Measurements from ENCODE around the gene CSAD.
A peak's percentile ranks its signal among the peaks of the same experiment; 100 is the strongest.
"Not testable (repeated sequence)": the region's sequence is repeated elsewhere in the genome, so short reads cannot be mapped to it uniquely, and the experiment has no call there.

The CSAD gene

DNA sequence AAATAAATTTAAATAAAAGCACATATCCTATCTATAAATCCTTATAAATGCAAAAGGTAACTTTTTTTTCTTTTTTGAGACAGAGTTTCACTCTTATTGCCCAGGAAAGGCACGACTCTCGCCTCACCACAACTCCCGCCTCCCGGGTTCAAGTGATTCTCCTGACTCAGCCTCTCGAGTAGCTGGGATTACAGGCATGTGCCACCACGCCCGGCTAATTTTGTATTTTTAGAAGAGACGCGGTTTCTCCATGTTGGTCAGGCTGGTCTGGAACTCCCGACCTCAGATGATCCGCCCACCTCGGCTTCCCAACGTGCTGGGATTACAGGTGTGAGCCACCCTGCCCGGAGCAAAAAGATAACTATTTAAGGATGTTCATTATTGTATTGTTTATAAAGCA, 1.9 kb downstream of the CSAD start:
- DNase-seq (ENCODE audit: low spot score), result not testable (repeated sequence)

DNA sequence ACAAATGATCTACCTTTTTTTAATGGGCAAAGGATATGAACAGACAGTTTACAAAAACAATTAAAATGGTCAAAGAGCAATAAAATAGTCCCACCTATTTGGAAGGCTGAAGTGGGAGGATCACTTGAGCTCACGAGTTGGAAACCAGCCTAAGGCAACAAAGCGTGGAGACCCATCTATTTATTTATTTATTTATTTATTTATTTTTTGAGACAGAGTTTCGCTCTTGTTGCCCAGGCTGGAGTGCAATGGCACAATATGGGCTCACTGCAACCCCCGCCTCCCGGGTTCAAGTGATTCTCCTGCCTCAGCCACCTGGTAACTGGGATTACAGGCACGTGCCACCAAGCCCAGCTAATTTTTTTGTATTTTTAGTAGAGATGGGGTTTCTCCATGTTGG, 3.3 kb downstream of the CSAD start:
- DNase-seq (ENCODE audit: low spot score), result not testable (repeated sequence)

DNA sequence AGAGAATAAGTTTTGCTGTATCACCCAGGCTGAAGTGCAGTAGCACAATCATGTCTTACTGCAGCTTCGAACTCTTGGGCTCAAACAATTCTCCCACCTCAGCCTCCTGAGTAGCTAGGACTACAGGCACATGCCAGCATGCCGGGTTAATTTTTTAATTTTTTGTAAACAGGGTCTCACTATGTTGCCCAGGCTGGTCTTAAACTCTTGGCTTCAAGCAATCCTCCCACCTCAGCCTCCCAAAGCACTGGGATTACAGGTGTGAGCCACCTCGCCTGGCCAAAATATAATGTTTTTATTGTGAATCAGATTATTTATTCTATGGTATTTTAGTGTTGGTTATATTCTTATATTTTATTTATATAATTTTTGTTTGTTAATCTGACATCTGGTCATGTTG, 4.0 kb downstream of the CSAD start:
- DNase-seq (ENCODE audit: low spot score), result no peak

DNA sequence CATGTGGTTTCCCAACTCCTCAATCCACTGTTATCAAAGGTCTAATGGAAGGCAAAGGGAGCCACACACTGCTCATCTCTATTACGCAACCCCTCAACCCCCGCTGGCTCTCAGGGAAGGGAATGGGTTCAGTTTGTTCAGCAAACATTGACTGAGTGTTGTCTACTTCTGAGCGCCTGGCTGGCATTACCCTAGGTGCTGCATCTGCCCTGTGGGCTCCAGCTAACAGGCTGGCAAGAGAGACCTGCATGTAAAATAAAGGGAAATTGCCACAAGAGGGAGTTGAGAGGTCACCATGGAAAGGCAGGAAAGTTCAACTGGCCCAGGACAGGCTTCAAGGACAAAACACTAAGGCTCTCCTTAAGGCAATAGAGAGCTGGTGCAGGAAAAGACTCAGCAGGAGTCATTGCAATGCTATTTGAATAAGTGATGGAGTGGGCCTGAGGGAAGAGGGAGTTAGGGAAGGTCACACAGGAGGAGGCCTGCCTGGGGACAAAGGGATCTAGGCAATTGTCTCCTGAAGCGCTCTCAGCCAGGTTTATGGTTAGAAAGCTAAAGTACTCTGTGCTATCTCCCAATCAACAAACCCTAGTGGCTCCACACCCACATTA, 5.7 kb downstream of the CSAD start:
- DNase-seq (ENCODE audit: low spot score), result no peak

DNA sequence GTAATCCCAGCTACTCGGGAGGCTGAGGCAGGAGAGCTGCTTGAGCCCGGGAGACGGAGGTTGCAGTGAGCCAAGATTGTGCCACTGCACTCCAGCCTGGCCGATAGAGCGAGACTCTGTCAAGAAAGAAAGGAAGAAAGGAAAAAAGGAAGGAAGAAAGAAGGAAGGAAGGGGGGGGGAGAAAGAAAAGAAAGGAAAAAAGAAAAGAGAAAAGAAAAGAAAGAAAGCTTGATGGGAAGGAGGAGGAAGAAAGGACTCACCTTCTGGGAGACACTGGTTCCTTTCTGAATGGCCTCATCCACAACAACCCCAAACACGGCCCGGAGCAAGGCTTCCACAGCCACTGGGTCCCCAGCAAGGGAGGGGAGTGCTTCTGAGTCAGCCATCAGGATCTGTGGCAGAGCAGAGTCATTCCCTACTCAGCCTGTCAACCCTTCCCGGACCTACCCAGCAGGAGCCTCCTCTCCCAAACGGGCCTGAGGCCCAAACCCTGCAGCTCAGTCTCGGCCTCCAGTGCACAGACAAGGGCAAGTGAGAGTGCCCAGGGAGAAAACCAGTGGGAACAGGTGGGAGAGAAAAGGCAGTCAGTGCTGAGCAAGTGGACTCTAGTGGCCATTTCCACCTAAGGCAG, 7.5 kb downstream of the CSAD start:
- no peak for DNase-seq (ENCODE audit: low spot score)

DNA sequence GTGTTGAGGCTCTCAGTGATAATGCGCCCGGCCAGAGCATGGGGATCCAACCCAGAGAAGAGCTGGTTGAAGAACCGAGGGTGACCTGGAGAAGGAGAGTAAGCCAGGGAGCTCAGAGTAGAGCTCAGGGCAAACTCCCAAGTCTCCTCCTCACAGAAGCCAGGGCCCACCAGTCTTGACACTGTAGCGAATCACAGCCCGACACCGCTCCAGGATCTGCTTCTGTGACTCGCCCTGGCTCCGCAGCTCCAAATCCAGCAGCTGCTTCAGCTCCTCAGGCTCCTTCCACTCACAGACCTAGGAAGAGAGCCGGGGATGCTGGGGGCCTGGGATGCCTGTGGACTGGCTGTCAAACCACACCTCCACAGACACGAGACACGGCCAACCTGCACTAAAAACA, 8.4 kb downstream of the CSAD start:
- DNase-seq (ENCODE audit: low spot score), result no peak

DNA sequence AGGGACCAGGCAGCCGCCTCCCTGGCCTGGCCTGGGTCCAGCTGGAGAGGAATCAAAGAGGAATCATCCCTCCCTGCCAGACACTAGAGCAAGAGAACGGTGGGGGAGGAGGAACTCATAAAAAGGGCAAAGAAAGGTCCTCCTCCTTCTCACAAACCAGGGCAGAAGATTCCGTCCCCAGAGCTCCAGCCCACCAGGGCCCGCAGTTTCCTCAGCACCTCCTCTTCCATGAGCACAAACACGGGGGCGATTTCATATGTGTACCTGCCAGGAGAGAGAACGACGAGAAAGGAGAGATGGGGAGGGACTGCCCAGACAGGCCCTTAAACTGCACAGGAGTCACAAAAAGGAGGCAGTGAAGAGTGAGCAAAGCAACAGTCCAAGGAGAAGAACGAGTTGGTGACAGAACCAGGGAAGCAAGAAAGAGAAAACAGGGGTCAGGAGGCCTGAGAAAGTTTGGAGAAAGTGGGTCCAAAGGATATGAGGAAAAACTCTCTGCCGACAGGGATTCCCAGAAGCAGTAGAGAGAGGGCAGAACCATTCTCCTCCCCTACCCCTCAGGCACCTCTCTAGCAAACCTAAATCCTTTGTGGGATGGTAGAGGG, 8.9 kb downstream of the CSAD start:
- DNase-seq (ENCODE audit: low spot score), result no peak

DNA sequence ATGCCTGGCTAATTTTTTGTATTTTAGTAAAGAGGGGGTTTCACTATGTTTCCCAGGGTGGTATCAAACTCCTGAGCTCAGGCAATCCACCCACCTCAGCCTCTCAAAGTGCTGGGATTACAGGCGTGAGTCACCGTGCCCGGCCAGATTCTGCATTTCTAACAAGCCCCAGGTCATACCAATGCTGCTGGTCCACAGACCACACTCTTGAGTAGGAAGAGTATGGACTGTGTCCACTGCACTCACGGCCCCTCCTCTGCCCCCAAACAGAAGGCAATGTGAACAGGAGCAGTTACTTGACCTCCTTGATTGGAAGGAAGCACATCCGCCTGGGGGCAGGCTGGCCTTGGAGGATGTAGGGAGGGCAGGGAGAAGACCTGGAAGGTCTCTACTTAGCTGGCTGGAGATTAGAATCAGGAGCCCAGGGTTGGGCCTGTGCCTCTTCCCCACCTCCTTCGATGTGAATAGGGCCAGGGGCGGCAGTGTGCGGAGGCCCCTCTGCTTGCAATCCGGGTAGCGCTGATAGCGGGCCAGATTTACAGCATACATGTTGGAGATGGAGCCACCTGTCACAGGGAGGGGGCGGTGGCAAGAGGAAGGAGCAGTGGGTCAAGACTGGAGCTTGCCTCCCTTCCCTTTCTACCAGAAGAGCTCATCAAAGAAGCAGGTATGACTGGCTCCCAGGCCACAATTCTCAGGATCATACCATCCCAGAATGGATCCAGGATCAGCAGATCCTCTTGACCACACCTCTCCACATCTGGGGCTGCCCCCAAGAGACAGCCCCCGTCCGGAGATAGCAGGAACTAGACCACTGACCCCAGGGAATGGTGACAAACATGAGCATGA, 9.6 kb downstream of the CSAD start:
- DNase-seq (ENCODE audit: low spot score), result no peak

DNA sequence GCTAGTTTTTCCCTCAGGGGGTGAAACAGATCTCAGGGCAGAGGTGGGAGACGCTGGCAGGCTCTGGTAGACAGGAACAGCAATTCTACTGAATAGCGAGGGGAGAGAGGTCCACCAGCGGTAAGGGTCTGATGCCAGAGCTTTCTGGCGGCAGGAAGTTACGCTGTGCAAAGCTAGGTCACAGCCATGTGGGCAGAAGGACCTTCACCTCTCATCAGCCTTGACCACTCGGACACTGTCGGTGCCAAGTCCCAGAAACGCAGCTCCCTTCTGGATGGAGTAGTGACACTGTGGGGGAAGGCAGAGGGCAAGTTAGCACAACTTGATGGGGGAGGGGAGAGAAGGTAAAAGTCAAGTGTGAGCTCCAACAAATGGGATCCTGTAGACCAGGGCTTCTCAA, 10.5 kb downstream of the CSAD start:
- DNase-seq (ENCODE audit: low spot score), result no peak

DNA sequence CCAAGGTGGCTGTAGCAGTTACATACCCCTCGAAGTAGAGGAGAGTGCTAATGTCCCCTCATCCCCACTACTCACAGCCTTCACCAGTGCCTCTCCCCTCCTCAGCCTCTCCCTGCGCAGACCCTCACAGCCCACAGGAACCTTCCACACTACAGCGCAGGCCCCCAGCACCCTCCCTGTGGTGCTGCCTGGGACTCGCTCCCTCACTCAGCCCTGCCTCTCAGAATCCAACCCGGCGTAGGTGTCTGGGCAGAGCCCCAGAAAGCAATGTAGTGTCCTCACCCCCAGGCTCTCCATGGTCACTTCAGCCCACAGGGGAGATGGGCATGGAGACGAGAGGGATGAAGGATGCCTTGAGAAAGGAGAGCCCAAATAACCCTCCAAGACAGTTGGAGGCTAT, 11.1 kb downstream of the CSAD start:
- DNase-seq (ENCODE audit: low spot score), result no peak

DNA sequence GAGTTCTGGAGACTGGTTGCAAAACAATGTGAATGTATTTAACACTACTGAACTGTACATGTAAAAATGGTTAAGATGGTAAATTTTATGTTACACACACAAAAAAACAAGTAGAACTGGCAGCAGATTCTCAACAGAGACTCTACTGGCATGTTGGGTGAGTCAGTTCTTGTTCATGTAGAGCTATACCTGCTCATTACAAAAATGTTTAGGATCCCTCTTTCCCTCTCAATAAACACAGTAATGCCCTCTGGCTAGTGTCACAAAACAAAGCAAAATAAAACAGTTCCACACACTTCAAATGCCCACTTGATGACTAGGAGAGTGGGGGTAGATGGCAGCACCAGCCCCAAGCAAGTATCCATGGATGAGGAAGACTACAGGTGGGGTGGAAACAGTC, 13.9 kb downstream of the CSAD start:
- no peak for DNase-seq (ENCODE audit: low spot score)

DNA sequence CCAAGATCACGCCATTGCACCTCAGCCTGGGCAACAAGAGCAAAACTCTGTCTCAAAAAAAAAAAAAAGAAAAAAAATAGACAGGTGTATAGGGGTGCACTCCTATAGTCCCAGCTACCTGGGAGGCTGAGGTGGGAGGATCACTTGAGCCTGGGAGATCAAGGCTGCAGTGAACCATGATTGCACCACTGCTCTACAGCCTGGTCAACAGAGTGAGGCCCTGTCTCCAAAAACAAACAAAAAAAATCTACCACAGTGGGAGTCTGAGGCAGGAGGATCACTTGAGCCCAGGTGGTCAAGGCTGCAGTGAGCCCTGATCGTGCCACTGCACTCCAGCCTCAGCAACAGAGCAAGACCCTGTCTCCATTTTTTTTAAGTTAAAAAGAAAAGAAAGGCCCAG, 17.7 kb downstream of the CSAD start:
- not testable (repeated sequence) for DNase-seq (ENCODE audit: low spot score)

DNA sequence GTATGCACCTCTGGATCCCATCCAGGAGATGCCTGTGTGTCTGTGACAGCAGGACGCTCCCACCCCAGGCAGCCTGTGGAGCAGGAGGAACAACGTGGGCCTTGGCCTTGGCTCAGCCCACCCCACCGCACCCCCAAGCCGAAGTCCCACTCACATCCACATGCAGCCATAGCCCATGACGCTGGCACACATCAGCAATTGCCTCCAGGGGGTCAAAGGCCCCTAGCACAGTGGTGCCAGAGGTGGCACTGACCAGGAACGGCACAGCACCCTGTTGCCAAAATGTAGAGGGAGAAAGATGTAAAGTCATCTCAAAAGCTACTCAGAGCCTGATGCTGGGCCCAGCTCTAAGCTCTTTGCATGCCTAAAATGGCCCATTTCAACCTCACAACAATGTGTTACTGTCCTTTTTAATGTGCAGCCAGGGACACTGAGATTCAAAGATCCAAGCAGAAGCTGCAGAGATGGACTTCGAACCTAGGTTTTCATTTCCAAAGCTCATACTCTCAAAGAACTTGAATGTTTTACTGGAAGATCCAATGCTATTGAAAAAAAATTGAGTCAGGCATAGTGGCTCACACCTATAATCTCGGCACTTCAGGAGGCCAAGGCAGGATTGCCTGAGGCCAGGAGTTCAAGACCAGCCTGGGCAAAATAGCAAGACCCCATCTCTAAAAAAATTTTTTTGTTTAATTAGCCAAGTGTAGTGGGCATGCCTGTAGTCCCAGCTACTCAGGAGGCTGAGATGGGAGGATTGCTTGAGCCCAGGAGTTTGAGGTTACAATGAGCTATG, 19.4 kb downstream of the CSAD start:
- no peak for DNase-seq (ENCODE audit: low spot score)

DNA sequence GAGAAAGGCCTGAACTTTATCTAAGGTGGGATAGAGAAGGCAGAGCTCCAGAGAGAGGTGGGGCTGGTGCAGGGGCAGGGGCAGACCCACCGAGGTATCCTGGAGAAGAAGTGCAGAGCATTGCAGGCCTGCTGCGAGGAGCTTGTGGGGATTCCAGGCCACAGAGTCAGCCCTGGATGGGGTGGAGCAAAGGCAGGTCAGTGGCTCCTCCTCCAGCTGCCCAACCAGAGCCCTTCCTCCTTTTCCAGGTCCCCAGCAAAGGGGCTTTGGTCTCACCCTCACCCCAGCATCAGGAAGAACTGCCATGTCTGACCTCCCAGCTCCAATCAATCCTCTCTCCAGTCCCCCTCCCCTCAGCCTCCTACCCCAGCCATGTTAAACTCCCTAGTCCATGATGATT, 20.1 kb downstream of the CSAD start:
- DNase-seq (ENCODE audit: low spot score), result no peak

DNA sequence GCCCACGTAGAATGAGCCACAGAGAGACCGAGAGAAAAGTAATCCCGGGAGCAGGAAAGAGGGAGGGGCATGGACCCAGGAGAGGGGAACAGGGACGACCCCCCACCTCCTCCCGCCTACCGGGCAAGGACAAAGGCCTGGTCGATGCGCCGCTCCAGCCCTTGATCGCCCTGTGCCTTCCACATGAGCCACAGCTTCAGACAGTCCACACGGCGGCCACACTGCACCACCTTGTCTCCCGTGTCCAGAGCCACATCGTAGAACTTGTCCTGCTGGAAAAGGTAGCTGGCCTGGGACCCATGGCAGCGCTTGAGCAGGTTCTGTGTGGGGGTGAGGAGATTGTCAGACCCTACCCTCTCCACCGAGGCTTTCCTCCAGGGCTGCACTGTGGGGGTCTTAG, 20.7 kb downstream of the CSAD start:
- no peak for DNase-seq (ENCODE audit: low spot score)

DNA sequence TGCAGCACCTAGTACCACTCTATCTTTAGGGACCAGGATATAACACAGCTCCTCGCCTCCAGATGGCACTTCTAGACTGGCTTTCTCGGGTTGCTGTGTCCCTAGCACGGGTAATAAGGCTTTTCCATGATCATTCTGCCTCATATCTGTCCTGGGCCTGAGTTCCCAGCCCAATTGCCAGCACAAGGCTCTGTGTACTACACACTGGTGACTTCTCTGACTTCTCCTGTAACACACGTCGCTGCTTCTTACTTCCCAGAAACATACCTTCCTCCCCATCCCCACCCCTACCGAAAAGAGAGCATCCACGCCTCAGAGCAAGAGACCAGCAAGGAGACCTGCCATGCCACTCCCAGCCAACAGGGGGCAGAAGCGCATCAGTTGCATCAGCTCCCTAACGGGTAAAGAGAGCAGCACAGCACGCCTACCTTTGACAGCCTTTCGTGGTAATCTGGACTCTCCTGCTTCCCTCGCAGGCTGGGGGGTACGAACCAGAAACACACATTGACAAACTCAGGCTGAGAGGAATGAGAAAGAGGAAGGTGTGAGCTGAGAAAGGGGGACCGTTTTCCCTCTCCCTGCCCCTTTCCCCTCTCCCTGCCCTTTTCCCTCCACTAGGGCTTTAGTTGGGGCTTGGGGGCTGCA, 21.4 kb downstream of the CSAD start:
- peak; percentile 92 for DNase-seq (ENCODE audit: low spot score)

DNA sequence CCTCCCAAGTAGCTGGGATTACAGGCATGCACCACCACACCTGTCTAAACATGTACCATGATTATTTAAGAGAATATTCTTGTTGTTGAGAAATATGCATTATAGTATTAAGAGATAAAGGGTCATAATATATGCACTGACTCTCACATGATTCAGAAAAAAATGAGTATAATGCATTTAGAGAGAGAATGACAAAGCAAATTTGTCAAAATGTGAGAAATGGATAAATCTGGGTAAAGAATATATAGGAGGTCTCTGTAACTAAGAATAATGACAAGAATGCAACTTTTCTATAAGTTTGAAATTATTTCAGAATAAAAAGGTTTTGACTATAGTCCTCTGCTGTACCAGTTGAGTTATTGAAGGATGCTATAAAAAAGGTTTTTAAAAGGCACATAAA, 28.3 kb downstream of the CSAD start:
- DNase-seq (ENCODE audit: low spot score), result no peak

DNA sequence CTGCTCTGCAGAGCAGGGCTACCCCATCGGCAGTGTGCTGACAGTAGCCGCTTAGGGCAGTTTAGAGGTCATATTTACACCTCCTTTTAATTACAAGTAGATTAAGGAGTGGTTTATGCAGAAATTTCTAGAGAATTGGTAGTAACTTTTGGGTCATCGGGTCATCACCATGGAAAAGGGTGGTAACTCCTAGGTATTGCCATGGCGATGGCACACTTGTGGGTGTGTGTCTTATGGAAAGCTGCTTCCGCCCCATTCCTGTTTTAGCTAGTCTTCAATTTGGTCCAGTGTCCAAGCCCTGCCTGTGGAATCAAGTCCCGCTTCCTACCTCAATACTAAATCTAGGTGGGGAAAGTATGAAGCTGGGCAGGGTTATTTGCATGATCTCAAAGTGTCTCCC, 29.7 kb downstream of the CSAD start:
- DNase-seq (ENCODE audit: low spot score), result no peak

DNA sequence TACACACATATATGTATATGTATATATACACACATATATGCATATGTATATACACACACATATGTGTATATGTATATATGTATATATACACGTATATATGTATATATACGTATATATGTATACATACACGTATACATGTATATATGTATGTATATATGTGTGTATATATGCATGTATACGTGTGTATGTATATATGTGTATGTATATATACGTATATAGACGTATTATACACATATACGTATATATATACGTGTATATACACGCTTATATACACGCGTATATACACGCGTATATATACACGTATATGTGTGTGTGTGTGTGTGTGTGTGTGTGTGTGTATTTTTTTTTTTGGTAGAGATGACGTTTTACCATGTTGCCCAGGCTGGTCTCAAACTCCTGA, 33.1 kb downstream of the CSAD start:
- DNase-seq (ENCODE audit: low spot score), result no peak

DNA sequence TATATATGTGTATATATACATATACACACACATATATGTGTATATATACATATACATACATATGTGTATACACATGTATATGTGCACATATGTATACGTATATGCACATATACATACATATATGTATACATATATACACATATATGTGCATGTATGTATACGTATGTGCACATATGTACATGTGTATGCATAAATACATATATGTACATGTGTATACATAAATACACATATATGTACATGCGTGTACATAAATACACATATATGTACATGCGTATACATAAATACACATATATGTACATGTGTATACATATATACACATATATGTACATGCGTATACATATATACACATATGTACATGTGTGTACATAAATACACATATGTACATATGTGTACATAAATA, 33.5 kb downstream of the CSAD start:
- no peak for DNase-seq (ENCODE audit: low spot score)

DNA sequence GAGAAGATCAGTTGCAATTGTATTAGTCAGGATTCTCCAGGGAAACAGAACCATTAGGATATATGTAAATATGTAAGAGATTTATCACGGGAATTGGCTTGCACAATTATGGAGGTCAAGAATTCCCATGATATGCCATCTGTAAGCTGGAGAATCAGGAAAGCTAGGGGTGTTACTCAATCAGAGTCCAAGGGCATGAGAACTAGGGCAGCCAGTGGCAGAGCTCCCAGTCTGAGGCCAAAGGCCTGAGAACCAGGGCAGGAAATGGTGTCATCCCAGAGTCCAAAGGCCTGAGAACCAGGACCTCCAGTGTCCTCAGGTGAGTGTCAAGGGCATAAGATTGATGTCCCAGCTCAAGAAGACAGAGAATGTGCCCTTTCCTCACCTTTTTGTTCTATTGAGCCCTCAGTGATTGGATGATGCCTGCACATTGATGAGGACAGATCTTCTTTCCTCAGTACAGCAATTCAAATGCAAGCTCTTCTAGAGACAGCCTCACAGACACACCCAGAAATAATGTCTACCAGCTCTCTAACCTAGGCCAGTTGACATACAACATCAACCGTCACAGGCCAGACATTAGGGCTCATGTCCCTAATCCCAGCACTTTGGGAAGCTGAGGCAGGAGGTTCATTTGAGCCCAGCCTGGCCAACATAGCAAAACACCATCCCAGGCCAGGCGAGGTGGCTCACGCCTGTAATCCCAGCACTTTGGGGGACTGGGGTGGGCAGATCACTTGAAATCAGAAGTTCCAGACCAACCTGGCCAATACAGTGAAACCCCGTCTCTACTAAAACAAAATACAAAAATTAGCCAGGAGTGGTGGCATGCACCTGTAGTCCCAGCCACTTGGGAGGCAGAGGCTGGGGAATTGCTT, 35.1 kb downstream of the CSAD start:
- no peak for DNase-seq (ENCODE audit: low spot score)

All from CD4-positive, alpha-beta T cell treated with Interleukin-2 at 100 ng/mL for 4 hours (primary cell).